RWPE2 (cell line): ENCODE measurements around the gene MYO18A.

Experiments used
- ATAC-seq: fragments of 200-7000 bp; cut with Tn5 transposase; 3 replicates; pipeline ENCODE4 v1.9.1; 2021; ENCODE audit warnings: low read depth
- DNase-seq: peaks from one replicate; pipeline ENCODE4 v3.0.0-alpha.2; 2020; ENCODE audit warnings: low spot score
- H3K27ac ChIP-seq: fragments of 450-650 bp; 2 replicates; pipeline ENCODE4 v1.5.1; 2017; ENCODE audit warnings: mild to moderate bottlenecking; ENCODE audit not compliant: poor library complexity, severe bottlenecking
- H3K27me3 ChIP-seq: fragments of 250-450 bp; sonication (Bioruptor Pico); 2 replicates; pipeline ENCODE4 v1.5.1; 2021; ENCODE audit warnings: mild to moderate bottlenecking, moderate library complexity; ENCODE audit not compliant: insufficient read depth, poor library complexity, severe bottlenecking
- H3K36me3 ChIP-seq: fragments of 250-450 bp; sonication (Bioruptor Pico); 2 replicates; pipeline ENCODE4 v1.5.1; 2020; ENCODE audit warnings: low read depth, mild to moderate bottlenecking, moderate library complexity
- H3K4me1 ChIP-seq: fragments of 250-450 bp; sonication (Bioruptor Pico); 2 replicates; pipeline ENCODE4 v1.5.1; 2021; ENCODE audit warnings: mild to moderate bottlenecking, moderate library complexity; ENCODE audit not compliant: insufficient read depth, poor library complexity, severe bottlenecking
- H3K4me3 ChIP-seq: fragments of 250-450 bp; sonication (Bioruptor Pico); 2 replicates; pipeline ENCODE4 v1.5.1; 2021; ENCODE audit warnings: mild to moderate bottlenecking, moderate library complexity; ENCODE audit not compliant: severe bottlenecking
- H3K9me3 ChIP-seq: fragments of 250-450 bp; sonication (Bioruptor Pico); 2 replicates; pipeline ENCODE4 v1.5.1; 2021; ENCODE audit warnings: mild to moderate bottlenecking, moderate library complexity; ENCODE audit not compliant: severe bottlenecking
- TF ChIP-seq, protein P1 (sequence below): fragments of 450-650 bp; IDR thresholded peaks from one replicate; pipeline ENCODE4 v1.5.1; 2017; ENCODE audit warnings: mild to moderate bottlenecking, moderate library complexity; ENCODE audit not compliant: poor library complexity, severe bottlenecking

The MYO18A gene

DNA sequence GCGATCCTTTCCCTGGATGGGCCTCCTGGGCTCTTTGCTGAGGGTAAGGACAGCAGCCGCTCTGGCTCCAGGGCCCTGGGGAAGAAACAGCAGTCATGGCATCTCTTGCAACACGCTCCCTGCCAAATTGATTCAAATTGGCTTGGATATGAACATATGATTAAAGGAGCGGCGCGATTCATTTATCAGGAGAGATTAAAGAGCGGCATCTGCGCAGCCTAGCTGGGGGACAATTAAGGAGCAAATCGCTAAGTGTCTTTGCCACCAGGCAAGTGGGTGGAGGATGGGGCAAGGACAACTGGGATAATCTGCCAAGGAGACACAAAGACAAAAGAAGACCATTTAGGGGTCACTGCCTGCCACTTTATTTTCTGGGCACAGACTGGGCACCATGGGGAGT, 109.4 kb downstream of the MYO18A start:
- DNase-seq (no peak), ATAC-seq (no peak)
- no peaks in the 10 kb centered on the region for H3K27me3 ChIP-seq
- no peaks in the 10 kb centered on the region for H3K9me3 ChIP-seq
- no peaks in the 10 kb centered on the region for H3K36me3 ChIP-seq
- no peak overlapping the region for H3K27ac ChIP-seq
- no peaks in the 10 kb centered on the region for H3K4me1 ChIP-seq
- no peak overlapping the region for H3K4me3 ChIP-seq
- TF ChIP-seq, protein P1, sequence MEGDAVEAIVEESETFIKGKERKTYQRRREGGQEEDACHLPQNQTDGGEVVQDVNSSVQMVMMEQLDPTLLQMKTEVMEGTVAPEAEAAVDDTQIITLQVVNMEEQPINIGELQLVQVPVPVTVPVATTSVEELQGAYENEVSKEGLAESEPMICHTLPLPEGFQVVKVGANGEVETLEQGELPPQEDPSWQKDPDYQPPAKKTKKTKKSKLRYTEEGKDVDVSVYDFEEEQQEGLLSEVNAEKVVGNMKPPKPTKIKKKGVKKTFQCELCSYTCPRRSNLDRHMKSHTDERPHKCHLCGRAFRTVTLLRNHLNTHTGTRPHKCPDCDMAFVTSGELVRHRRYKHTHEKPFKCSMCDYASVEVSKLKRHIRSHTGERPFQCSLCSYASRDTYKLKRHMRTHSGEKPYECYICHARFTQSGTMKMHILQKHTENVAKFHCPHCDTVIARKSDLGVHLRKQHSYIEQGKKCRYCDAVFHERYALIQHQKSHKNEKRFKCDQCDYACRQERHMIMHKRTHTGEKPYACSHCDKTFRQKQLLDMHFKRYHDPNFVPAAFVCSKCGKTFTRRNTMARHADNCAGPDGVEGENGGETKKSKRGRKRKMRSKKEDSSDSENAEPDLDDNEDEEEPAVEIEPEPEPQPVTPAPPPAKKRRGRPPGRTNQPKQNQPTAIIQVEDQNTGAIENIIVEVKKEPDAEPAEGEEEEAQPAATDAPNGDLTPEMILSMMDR = no peak

DNA sequence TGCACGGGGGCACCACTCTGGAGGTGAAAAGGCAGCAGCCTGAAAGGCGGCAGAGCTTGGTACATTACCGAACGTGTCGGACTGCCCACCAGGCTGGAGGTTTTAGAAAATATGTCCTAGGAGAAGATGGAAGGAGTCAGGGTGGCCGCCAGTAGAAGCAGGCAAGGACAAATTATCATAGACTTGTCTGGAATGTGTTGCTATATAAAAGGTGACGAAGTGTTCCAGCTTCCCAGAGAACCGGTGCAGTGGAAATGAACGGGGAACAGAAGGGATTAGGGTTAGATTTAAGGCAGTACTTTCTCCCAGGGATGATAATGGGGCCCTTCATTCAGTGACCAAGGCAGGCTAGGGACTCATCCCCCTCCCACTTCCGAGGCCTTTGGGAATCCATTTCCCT, 109.9 kb downstream of the MYO18A start:
- Histone ChIP-seq H3K9me3 (no peaks in the 10 kb centered on the region), H3K27me3 (no peaks in the 10 kb centered on the region), H3K36me3 (no peaks in the 10 kb centered on the region), H3K27ac (no peak overlapping the region), H3K4me1 (no peaks in the 10 kb centered on the region), H3K4me3 (no peak overlapping the region)
- ATAC-seq (no peak), DNase-seq (no peak)
- TF ChIP-seq, protein P1 = no peak

DNA sequence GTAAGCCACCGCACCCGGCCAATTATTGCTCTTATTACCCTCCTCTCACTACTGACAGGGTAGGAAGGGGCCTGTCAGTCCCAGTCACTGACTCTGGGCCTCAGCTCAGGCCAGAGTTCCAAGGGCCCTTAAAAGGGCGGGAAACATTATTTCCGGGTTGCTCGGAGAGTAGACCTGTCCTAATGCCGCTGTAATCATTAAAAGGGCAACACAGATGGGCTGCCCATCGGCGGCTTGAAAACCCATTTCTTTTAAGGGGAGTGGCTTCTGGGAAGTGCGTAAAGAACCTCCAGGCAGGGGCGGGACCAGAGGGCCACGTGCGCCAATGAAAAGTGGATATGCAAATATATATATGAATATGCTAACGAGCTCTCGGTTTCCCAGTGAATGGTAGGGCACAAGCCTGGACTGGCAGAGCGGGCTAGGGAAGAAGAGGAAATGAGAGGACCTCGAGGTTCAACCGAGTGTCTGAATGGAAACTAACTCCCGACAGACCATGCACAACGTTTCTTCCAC, 110.6 kb downstream of the MYO18A start:
- no peak for DNase-seq
- Histone ChIP-seq H3K27ac (no peak overlapping the region), H3K27me3 (no peaks in the 10 kb centered on the region), H3K9me3 (no peaks in the 10 kb centered on the region), H3K4me3 (no peak overlapping the region), H3K4me1 (no peaks in the 10 kb centered on the region), H3K36me3 (no peaks in the 10 kb centered on the region)
- peak; percentile 82 for ATAC-seq
- TF ChIP-seq, protein P1 = no peak

DNA sequence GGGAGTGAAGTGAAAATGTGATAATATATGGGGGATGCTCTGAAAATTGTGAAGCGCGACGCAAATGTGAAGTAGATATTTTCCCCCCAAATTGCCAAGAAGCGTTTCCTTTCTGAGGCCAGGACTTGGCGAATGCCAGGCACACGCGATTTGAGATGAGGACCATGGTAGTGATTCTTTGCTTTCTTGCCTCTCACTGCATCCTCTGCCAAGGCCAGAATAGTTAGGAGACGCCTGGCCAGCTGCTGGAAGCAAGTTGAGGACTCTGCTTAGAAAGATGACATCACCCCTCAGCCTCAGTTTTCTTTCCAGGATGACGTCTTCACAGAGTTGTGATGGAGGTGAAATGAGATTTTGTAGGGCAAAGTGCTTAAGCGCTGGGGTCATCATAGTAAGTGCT, 111.4 kb downstream of the MYO18A start:
- DNase-seq (no peak), ATAC-seq (no peak)
- Histone ChIP-seq H3K4me1 (no peaks in the 10 kb centered on the region), H3K36me3 (no peaks in the 10 kb centered on the region), H3K9me3 (no peaks in the 10 kb centered on the region), H3K27me3 (no peaks in the 10 kb centered on the region), H3K27ac (no peak overlapping the region), H3K4me3 (no peak overlapping the region)
- TF ChIP-seq, protein P1 = no peak

DNA sequence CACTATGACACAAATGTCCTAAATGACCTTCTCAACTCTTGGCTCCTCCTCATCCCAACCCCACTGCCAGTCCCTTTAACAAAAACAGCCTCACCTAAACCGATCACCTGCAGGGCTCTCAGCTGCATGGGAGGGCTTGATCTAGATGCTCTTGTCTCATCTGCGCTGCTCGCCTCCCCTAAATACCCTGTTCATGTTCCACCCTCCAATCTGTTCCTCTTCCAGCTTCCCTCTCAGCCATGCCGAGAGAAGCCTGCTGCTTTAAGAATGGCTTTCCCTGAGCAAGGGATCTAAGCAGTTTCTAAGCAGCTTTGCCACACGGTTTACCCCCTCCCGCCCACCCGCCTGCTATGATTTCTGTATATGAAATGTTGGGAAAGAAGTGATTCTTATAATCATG, 113.6 kb downstream of the MYO18A start:
- no peak overlapping the region for H3K27ac ChIP-seq
- ATAC-seq (no peak), DNase-seq (no peak)
- H3K9me3 ChIP-seq = no peaks in the 10 kb centered on the region
- H3K4me3 ChIP-seq = no peak overlapping the region
- no peaks in the 10 kb centered on the region for H3K4me1 ChIP-seq
- H3K36me3 ChIP-seq = no peaks in the 10 kb centered on the region
- H3K27me3 ChIP-seq = no peaks in the 10 kb centered on the region
- TF ChIP-seq, protein P1 = no peak
